Activated T-cell treated with anti-CD3 and anti-CD28 coated beads, Interleukin-2, amount 50 U/mL, for 24 hours (primary cell): Measurements from ENCODE around the gene ARID3C.

Experiments used
- DNase-seq: peaks from one replicate; pipeline ENCODE4 v3.0.0-alpha.2; 2020
- H3K27ac Mint-ChIP-seq: 2 replicates; pipeline ENCODE4 v1.8.0; 2020; ENCODE audit warnings: mild to moderate bottlenecking, mixed read lengths
- H3K27me3 Mint-ChIP-seq: 2 replicates; pipeline ENCODE4 v1.8.0; 2020; ENCODE audit warnings: mixed read lengths
- H3K36me3 Mint-ChIP-seq: 2 replicates; pipeline ENCODE4 v1.8.0; 2020; ENCODE audit warnings: low read depth, mixed read lengths
- H3K4me1 Mint-ChIP-seq: 2 replicates; pipeline ENCODE4 v1.8.0; 2020; ENCODE audit warnings: low read depth, mixed read lengths
- H3K4me3 Mint-ChIP-seq: 2 replicates; pipeline ENCODE4 v1.8.0; 2020; ENCODE audit warnings: mild to moderate bottlenecking, moderate library complexity, mixed read lengths
- H3K9me3 Mint-ChIP-seq: 2 replicates; pipeline ENCODE4 v1.8.0; 2020; ENCODE audit warnings: mixed read lengths

Gene ARID3C

DNA sequence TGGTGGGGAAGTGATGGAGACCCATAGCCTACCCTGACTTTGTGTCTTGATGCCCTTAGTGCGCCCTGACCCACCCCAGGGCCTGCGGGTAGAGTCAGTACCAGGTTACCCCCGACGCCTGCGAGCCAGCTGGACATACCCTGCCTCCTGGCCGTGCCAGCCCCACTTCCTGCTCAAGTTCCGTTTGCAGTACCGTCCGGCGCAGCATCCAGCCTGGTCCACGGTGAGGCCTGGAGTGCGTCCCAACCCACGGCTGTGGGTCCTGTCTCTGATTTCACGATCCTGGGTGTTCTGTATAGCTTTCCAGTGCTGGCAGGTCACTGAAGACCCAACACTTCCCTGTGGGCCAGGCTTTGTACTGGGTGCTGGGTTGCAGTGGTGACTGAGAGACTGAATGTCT lies 29.6 kb upstream of the ARID3C start:
- H3K27ac Mint-ChIP-seq, result no peak overlapping the region
- DNase-seq, result no peak
- no peak overlapping the region for H3K4me3 Mint-ChIP-seq
- no peaks in the 10 kb centered on the region for H3K9me3 Mint-ChIP-seq
- H3K4me1 Mint-ChIP-seq, result peaks cover 18% of the 10 kb centered on the region
- peaks cover 20% of the 10 kb centered on the region for H3K36me3 Mint-ChIP-seq
- no peaks in the 10 kb centered on the region for H3K27me3 Mint-ChIP-seq

DNA sequence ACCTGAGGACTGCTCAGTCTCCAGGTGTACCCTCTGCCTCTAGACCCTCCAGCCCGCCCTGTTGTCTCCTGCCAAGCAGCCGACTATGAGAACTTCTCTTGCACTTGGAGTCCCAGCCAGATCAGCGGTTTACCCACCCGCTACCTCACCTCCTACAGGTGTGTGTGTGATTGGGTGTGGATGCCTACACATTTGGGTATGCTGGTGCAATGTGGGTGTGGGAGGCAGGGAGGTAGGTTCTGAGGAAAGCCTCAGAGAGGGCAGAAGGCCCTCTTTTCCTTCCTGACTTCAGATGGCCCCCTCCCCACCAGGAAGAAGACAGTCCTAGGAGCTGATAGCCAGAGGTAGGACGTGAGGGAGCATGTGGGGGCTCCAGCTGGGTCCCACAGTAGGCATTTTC lies 28.1 kb upstream of the ARID3C start:
- H3K4me3 Mint-ChIP-seq, result no peak overlapping the region

DNA sequence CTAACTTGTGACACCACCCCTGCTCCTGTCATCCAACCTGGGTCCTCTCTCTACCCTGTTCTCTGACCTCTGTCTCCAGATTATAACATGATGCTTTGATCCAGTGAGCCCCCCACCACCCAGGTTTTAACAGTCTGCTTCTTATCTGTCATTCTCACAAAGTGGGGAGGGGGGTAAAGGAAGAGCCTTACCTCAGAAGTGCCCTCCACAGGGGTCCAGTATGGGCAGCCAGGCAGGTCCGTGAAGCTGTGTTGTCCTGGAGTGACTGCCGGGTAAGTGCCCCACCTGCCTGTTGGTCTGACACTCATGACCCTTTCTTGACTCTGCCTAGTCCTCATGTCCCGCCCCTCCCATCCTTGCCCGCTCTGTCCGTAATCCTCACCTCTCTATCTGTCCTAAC lies 26.5 kb upstream of the ARID3C start:
- Mint-ChIP-seq H3K27me3 (no peaks in the 10 kb centered on the region), H3K9me3 (no peaks in the 10 kb centered on the region), H3K27ac (no peak overlapping the region), H3K4me3 (no peak overlapping the region), H3K36me3 (peaks cover 20% of the 10 kb centered on the region), H3K4me1 (peaks cover 19% of the 10 kb centered on the region)
- no peak for DNase-seq

More for the DNA sequence above, 28.1 kb upstream of the ARID3C start:
- Mint-ChIP-seq H3K9me3 (no peaks in the 10 kb centered on the region), H3K27me3 (no peaks in the 10 kb centered on the region), H3K36me3 (peaks cover 20% of the 10 kb centered on the region), H3K4me1 (peaks cover 15% of the 10 kb centered on the region), H3K27ac (no peak overlapping the region)
- DNase-seq, result no peak

DNA sequence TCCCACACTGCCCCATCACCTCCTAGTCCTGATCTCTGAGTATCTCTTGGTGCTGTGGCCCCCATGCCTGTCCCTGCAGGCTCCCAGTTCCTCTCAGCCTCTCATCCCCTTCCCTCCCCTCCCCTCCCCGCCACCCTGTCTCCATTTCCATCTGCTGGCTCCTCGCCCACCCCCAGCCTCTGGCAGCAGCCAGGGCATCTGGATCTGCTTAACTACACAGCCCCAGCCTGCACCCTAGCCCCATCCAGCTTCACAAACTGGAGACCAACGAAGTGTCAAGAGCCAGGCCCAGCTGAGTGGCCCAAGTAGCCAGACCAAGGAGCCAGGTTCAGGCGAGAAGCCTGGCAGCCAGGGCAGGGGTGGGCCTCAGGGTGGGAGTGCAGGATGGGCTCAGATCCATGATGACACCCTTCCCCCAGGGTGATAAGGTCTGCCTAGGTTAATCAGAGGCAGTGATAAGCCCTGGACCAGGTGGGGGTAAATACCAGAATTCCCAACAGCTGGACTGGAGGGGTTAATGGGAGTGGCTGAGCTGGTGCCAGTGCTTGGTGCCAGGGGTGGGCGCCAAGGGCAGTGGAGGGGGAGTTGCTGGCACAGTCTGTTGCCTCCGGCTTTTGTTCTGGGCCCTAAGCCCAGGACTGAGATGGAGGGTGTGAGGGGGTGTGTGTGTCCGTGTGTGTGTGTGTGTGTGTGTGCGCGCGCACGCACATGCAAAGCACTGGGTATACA lies 25.6 kb upstream of the ARID3C start:
- no peak for DNase-seq
- H3K9me3 Mint-ChIP-seq, result no peaks in the 10 kb centered on the region
- no peak overlapping the region for H3K4me3 Mint-ChIP-seq
- no peaks in the 10 kb centered on the region for H3K27me3 Mint-ChIP-seq
- H3K27ac Mint-ChIP-seq, result no peak overlapping the region
- H3K36me3 Mint-ChIP-seq, result peaks cover 23% of the 10 kb centered on the region
- peaks cover 18% of the 10 kb centered on the region for H3K4me1 Mint-ChIP-seq

DNA sequence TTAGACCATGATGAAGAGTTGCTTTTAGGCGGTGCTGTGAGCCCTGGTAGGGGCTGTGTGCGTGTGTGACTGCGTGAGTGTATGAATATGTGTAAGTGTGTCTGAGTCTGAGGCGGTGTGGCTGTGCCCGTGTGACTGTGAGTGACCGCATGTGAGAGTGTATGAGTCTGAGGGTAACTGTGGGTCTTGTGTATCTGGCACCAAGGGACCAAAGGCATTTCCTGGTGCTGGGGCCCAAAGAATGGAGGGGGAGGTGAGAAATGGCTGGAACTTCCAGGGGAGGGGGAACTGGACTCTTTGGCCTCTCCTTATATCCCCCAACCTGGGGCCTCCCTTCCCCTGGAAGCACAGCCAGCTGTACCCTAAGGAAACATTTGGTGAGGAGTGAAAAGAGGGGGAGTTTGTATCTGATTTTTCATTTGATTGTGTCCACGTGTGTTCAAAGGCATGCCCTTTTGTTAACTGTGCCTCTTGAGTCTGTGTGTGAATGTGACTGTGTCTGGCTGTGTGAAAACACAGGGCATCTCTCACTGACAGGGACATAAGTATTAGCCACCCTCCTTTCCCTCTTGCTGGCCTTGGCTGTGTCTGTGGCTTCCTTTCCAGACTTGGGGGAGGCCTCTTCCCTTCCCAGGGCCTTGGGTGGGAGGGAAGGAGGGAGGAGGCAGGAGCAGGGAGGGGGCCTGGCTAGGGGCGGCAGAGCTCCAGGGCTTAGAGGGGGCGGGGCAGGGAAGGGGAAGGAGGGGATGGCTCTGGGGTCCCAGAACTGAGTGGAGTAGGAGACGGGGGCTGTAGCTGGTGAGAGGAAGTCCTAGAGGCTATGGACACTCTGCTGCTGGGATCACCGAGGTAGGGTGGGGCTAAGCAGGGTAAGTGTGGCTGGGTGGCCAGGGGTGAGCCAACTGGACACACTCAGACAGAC lies 24.5 kb upstream of the ARID3C start:
- Mint-ChIP-seq H3K27me3 (no peaks in the 10 kb centered on the region), H3K27ac (peak overlapping the region; percentile 13), H3K4me3 (no peak overlapping the region), H3K4me1 (peaks cover 24% of the 10 kb centered on the region), H3K36me3 (peaks cover 34% of the 10 kb centered on the region), H3K9me3 (no peaks in the 10 kb centered on the region)
- no peak for DNase-seq

DNA sequence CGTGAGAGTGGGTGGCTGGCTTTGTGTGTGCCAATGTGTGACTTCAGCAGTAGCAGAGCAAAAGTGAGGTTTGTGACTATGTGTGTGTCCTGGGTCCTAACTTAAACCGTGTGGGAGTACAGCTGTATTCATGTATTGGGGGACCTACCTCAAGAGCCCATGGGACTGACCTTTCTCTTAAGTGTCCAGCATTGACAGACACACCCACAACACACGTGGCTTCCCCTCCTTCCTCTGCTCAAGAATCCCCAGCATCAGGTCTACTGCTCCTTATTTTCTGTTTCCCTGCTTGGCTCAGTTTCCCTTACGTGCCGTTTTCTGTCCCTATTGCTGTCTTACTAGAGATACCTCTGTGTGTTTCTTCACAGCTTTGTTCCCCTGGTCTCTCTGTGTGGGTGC lies 23.7 kb upstream of the ARID3C start:
- H3K27me3 Mint-ChIP-seq, result no peaks in the 10 kb centered on the region
- peak overlapping the region; percentile 58 for H3K27ac Mint-ChIP-seq
- no peak overlapping the region for H3K4me3 Mint-ChIP-seq
- no peak for DNase-seq
- H3K36me3 Mint-ChIP-seq, result peaks cover 42% of the 10 kb centered on the region
- peaks cover 32% of the 10 kb centered on the region for H3K4me1 Mint-ChIP-seq
- H3K9me3 Mint-ChIP-seq, result no peaks in the 10 kb centered on the region

DNA sequence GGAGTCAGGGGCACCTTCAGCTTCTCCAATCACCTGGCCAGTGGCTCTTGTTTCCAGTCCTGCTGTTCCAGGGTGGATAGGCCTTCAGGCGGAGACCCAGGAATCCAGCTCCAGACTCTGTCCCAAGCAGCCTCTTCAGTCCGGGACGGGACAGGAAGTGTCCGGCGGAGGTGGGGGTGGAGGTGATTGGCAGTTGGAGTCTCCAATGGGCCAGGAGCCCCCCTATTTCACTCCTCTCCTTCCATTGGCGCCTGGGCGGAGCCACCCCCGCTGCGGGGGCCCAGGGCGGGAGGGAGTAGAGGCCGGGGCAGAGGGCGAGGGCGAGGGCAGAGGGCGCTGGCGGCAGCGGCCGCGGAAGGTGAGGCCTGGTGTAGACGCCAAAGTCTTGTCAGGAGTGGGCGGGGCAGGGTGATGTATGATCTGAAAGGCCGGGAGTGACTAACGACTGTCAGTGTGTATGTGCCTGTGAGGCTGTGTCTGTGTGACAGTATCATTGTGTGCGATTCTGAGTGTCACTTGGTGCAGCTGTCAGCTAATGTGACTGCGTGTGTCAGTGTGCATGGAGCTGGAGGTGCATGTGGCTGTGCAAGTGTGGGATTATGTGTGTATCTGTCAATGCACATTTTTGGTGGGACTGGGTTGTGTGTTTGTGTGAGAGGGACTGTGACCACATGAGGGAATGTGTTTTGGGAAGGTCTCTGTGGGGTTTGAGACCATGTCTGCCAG lies 23.2 kb upstream of the ARID3C start, which contains the start of gene IL11RA:
Gene IL11RA, plus strand, starts transcription at position 310 of the 726 bp plus-strand sequence. CDS start 3,033 bp downstream, outside the sequence.
- Mint-ChIP-seq H3K36me3 (peaks cover 48% of the 10 kb centered on the region), H3K9me3 (no peaks in the 10 kb centered on the region), H3K4me1 (peaks cover 37% of the 10 kb centered on the region), H3K27me3 (no peaks in the 10 kb centered on the region), H3K27ac (peak within 1 kb of the TSS; percentile 58), H3K4me3 (no peak within 1 kb of the TSS)
- DNase-seq, result peak; percentile 62

DNA sequence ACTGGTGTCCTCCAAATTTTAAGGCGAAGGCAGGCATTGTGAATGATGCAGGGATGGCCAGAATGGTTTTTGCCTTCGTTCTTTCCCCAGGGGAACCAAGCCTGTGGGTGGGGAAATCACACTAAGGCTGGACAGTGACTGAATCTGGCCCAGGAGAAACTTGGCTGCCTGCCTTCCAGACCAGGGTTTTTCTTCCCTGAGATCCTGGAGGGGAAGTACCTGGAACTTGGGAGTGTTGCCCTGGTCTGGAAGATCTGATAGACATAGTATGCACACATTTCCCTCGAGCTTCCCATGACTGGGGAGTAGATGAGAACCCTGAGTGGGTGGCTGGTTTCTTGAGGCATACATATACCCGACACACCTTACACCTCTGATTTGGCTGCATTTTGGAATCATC lies 22.5 kb upstream of the ARID3C start:
- Mint-ChIP-seq H3K9me3 (no peaks in the 10 kb centered on the region), H3K27me3 (no peaks in the 10 kb centered on the region), H3K27ac (peak overlapping the region; percentile 15), H3K36me3 (peaks cover 54% of the 10 kb centered on the region), H3K4me3 (no peak overlapping the region), H3K4me1 (peaks cover 38% of the 10 kb centered on the region)
- DNase-seq, result no peak

DNA sequence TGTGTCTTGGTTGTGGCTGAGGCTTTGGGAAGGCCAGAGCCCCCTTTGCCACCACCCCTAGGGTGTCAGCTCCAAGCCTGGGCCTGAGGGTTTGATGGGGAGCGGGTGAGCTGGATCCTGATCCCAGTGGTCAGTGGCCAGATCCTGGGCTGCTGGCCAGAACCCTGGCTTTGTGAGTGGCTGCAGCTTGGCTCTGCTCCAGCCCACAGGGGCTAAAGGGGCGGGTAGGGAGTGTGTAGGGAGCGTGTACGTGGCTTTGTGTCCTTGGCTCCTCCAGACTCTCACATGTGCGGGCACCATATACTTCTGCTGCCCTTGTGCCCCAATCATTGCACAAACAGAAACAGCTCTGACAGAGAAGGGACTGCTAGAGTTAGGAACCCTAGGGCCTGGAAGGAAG lies 21.9 kb upstream of the ARID3C start:
- DNase-seq, result no peak
- Mint-ChIP-seq H3K36me3 (peaks cover 54% of the 10 kb centered on the region), H3K4me3 (no peak overlapping the region), H3K27me3 (no peaks in the 10 kb centered on the region), H3K9me3 (no peaks in the 10 kb centered on the region), H3K27ac (peak overlapping the region; percentile 15), H3K4me1 (peaks cover 43% of the 10 kb centered on the region)

DNA sequence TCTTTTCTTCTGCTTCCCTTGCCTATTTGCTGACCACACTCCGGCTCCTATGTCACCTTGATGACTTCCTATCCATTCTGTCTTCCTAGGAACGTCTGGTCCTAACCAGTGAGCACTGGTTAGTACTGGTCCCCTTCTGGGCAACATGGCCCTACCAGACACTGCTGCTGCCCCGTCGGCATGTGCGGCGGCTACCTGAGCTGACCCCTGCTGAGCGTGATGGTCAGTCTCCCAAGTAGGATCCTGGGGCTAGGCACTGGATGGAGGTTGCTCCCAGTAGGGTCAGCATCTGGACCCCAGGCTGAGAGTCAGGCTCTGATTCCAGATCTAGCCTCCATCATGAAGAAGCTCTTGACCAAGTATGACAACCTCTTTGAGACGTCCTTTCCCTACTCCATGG lies 19.8 kb upstream of the ARID3C start:
- DNase-seq, result no peak
- Mint-ChIP-seq H3K9me3 (no peaks in the 10 kb centered on the region), H3K27ac (peak overlapping the region; percentile 28), H3K36me3 (peaks cover 54% of the 10 kb centered on the region), H3K4me3 (peak overlapping the region; percentile 92), H3K4me1 (peaks cover 44% of the 10 kb centered on the region), H3K27me3 (no peaks in the 10 kb centered on the region)

DNA sequence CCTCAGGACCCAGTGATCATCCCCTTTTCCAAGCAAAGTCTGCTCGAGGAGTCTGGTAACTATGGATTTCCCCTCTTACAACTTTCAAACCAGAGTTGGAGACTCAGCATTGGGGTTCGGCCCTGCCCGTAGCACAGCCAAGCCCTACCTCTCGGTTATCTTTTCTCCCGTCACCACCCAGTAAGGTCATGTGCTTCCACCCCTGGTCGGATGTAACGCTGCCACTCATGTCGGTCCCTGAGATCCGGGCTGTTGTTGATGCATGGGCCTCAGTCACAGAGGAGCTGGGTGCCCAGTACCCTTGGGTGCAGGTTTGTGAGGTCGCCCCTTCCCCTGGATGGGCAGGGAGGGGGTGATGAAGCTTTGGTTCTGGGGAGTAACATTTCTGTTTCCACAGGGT lies 18.8 kb upstream of the ARID3C start:
- Mint-ChIP-seq H3K9me3 (no peaks in the 10 kb centered on the region), H3K4me3 (peak overlapping the region; percentile 92), H3K27ac (peak overlapping the region; percentile 94), H3K4me1 (peaks cover 38% of the 10 kb centered on the region), H3K27me3 (no peaks in the 10 kb centered on the region), H3K36me3 (peaks cover 54% of the 10 kb centered on the region)
- DNase-seq, result no peak

DNA sequence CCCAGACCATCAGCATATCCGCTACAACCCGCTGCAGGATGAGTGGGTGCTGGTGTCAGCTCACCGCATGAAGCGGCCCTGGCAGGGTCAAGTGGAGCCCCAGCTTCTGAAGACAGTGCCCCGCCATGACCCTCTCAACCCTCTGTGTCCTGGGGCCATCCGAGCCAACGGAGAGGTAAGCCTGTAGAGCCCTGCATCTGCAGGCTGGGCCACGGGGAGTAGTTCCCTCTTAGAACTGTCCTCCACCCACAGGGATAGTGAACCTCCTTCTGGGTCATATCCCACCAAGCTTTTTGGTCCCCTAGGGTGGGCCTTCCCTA lies 18.2 kb upstream of the ARID3C start:
- H3K27me3 Mint-ChIP-seq, result no peaks in the 10 kb centered on the region
- no peak for DNase-seq
- peak overlapping the region; percentile 94 for H3K27ac Mint-ChIP-seq
- peak overlapping the region; percentile 92 for H3K4me3 Mint-ChIP-seq
- H3K4me1 Mint-ChIP-seq, result peaks cover 32% of the 10 kb centered on the region
- peaks cover 54% of the 10 kb centered on the region for H3K36me3 Mint-ChIP-seq
- H3K9me3 Mint-ChIP-seq, result no peaks in the 10 kb centered on the region

DNA sequence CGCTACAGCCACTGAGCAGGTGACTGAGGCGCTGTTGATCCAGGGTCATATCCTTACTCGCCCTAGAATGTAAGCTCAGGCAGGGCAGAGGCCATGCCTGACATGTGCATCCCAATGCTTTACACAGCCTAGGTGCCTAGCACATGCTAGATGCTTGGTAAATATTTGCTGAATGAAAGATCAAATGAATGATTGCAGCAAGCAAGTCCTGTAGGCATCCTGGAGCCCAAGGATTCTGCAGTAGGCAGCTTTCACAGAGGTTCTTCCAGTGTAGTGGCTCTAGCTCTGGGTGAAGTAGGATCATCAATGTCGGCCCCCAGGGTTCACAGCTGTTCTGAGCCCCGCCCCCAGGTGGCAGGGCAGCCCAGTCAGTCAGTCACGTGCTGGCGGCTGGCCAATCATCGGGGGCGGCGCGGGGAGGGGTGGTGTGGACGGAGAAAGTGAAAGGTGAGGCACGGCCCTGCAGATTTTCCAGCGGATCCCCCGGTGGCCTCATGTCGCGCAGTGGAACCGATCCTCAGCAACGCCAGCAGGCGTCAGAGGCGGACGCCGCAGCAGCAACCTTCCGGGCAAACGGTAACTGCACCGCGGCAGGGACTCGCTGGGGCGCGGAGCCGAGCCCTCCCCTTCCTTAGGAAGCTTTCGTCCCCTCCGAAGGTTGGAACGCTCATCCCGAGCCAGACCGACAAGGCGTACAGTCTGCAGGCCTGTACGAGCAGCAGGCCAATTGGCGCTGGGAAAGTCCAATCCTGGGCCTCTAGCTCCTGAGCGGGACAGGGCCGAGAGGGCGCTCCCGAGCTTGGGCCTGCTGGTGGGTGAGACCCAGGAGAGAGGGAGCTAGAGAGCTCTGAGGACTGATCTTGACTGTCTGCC lies 17.6 kb upstream of the ARID3C start, which contains the start of gene GALT:
Gene GALT, plus strand, starts transcription at position 465 of the 873 bp plus-strand sequence. Its CDS starts 30 bp downstream, at position 495.
- H3K36me3 Mint-ChIP-seq, result peaks cover 51% of the 10 kb centered on the region
- peak within 1 kb of the TSS; percentile 92 for H3K4me3 Mint-ChIP-seq

More for the DNA sequence above, 17.6 kb upstream of the ARID3C start, which contains the start of gene GALT:
- H3K27ac Mint-ChIP-seq, result peak within 1 kb of the TSS; percentile 94
- H3K9me3 Mint-ChIP-seq, result no peaks in the 10 kb centered on the region
- no peaks in the 10 kb centered on the region for H3K27me3 Mint-ChIP-seq
- peak; percentile 99 for DNase-seq
- peaks cover 29% of the 10 kb centered on the region for H3K4me1 Mint-ChIP-seq
